T-helper 1 cell treated with Interleukin-12 subunit alpha and Interleukin-12 subunit beta and Interleukin-4 antibody, amounts not matched to agents 30 μg/mL and 1 μg/mL, for 36 hours (primary cell): Measurements from ENCODE around the gene GRID2.

Source experiments
- H3K27ac Mint-ChIP-seq: one replicate; pipeline ENCODE4 v1.8.0; 2021; ENCODE audit warnings: mild to moderate bottlenecking, mixed read lengths
- H3K27me3 Mint-ChIP-seq: one replicate; pipeline ENCODE4 v1.8.0; 2021; ENCODE audit warnings: low read depth, mixed read lengths
- H3K36me3 Mint-ChIP-seq: one replicate; pipeline ENCODE4 v1.8.0; 2021; ENCODE audit warnings: low read depth, mixed read lengths
- H3K4me1 Mint-ChIP-seq: one replicate; pipeline ENCODE4 v1.8.0; 2021; ENCODE audit warnings: low read depth, mixed read lengths
- H3K4me3 Mint-ChIP-seq: one replicate; pipeline ENCODE4 v1.8.0; 2021; ENCODE audit warnings: mild to moderate bottlenecking, moderate library complexity, mixed read lengths
- H3K9me3 Mint-ChIP-seq: one replicate; pipeline ENCODE4 v1.8.0; 2021; ENCODE audit warnings: mixed read lengths

The GRID2 gene

GRCh38 chr4:92843784-92844183 lies 540.0 kb downstream of the GRID2 start:
- H3K9me3 Mint-ChIP-seq = peaks cover 5% of the 10 kb centered on the region
- H3K4me3 Mint-ChIP-seq = no peak overlapping the region

GRCh38 chr4:92847026-92847425 lies 543.3 kb downstream of the GRID2 start:
- Mint-ChIP-seq H3K36me3 (no peaks in the 10 kb centered on the region), H3K9me3 (peaks cover 5% of the 10 kb centered on the region), H3K4me1 (no peaks in the 10 kb centered on the region), H3K27me3 (no peaks in the 10 kb centered on the region), H3K27ac (no peak overlapping the region), H3K4me3 (no peak overlapping the region)

More at GRCh38 chr4:92843784-92844183, 540.0 kb downstream of the GRID2 start:
- Mint-ChIP-seq H3K27me3 (no peaks in the 10 kb centered on the region), H3K36me3 (no peaks in the 10 kb centered on the region), H3K27ac (no peak overlapping the region), H3K4me1 (no peaks in the 10 kb centered on the region)

GRCh38 chr4:92862509-92862908 lies 558.7 kb downstream of the GRID2 start:
- no peaks in the 10 kb centered on the region for H3K36me3 Mint-ChIP-seq
- H3K9me3 Mint-ChIP-seq = no peaks in the 10 kb centered on the region
- H3K4me1 Mint-ChIP-seq = no peaks in the 10 kb centered on the region
- no peaks in the 10 kb centered on the region for H3K27me3 Mint-ChIP-seq
- H3K4me3 Mint-ChIP-seq = no peak overlapping the region
- H3K27ac Mint-ChIP-seq = no peak overlapping the region

GRCh38 chr4:92864096-92864495 lies 560.3 kb downstream of the GRID2 start:
- Mint-ChIP-seq H3K27ac (no peak overlapping the region), H3K9me3 (no peaks in the 10 kb centered on the region), H3K4me3 (no peak overlapping the region), H3K4me1 (no peaks in the 10 kb centered on the region), H3K36me3 (no peaks in the 10 kb centered on the region), H3K27me3 (no peaks in the 10 kb centered on the region)

- Mint-ChIP-seq H3K4me3 (no peak overlapping the region), H3K27me3 (no peaks in the 10 kb centered on the region), H3K4me1 (no peaks in the 10 kb centered on the region), H3K36me3 (no peaks in the 10 kb centered on the region), H3K27ac (no peak overlapping the region), H3K9me3 (no peaks in the 10 kb centered on the region)
Observed at GRCh38 chr4:92872604-92873003, 568.8 kb downstream of the GRID2 start.

- Mint-ChIP-seq H3K9me3 (no peaks in the 10 kb centered on the region), H3K4me1 (no peaks in the 10 kb centered on the region), H3K27ac (no peak overlapping the region), H3K27me3 (no peaks in the 10 kb centered on the region), H3K36me3 (no peaks in the 10 kb centered on the region), H3K4me3 (no peak overlapping the region)
Observed at GRCh38 chr4:92885632-92886031, 581.9 kb downstream of the GRID2 start.

GRCh38 chr4:92952426-92952825 lies 648.7 kb downstream of the GRID2 start:
- H3K36me3 Mint-ChIP-seq = no peaks in the 10 kb centered on the region
- H3K27ac Mint-ChIP-seq = no peak overlapping the region
- H3K4me1 Mint-ChIP-seq = no peaks in the 10 kb centered on the region
- H3K4me3 Mint-ChIP-seq = no peak overlapping the region
- no peaks in the 10 kb centered on the region for H3K27me3 Mint-ChIP-seq
- H3K9me3 Mint-ChIP-seq = peaks cover 6% of the 10 kb centered on the region

- Mint-ChIP-seq H3K9me3 (peaks cover 6% of the 10 kb centered on the region), H3K36me3 (no peaks in the 10 kb centered on the region), H3K27ac (no peak overlapping the region), H3K4me1 (no peaks in the 10 kb centered on the region), H3K27me3 (no peaks in the 10 kb centered on the region), H3K4me3 (no peak overlapping the region)
Observed at GRCh38 chr4:92952897-92953296, 649.1 kb downstream of the GRID2 start.

GRCh38 chr4:92953462-92953861 lies 649.7 kb downstream of the GRID2 start:
- H3K36me3 Mint-ChIP-seq = no peaks in the 10 kb centered on the region
- H3K4me1 Mint-ChIP-seq = no peaks in the 10 kb centered on the region
- H3K27me3 Mint-ChIP-seq = no peaks in the 10 kb centered on the region
- no peak overlapping the region for H3K27ac Mint-ChIP-seq
- peaks cover 6% of the 10 kb centered on the region for H3K9me3 Mint-ChIP-seq
- H3K4me3 Mint-ChIP-seq = no peak overlapping the region

GRCh38 chr4:92961881-92962280 lies 658.1 kb downstream of the GRID2 start:
- Mint-ChIP-seq H3K36me3 (no peaks in the 10 kb centered on the region), H3K9me3 (peaks cover 15% of the 10 kb centered on the region), H3K27me3 (no peaks in the 10 kb centered on the region), H3K27ac (no peak overlapping the region), H3K4me1 (no peaks in the 10 kb centered on the region), H3K4me3 (no peak overlapping the region)

- Mint-ChIP-seq H3K9me3 (peaks cover 15% of the 10 kb centered on the region), H3K4me3 (no peak overlapping the region), H3K36me3 (no peaks in the 10 kb centered on the region), H3K27me3 (no peaks in the 10 kb centered on the region), H3K27ac (no peak overlapping the region), H3K4me1 (no peaks in the 10 kb centered on the region)
Observed at GRCh38 chr4:92962831-92963230, 659.1 kb downstream of the GRID2 start.

- no peak overlapping the region for H3K4me3 Mint-ChIP-seq
- H3K4me1 Mint-ChIP-seq = no peaks in the 10 kb centered on the region
- H3K27ac Mint-ChIP-seq = no peak overlapping the region
Observed at GRCh38 chr4:92968556-92968955, 664.8 kb downstream of the GRID2 start.

GRCh38 chr4:92968996-92969395 lies 665.2 kb downstream of the GRID2 start:
- no peaks in the 10 kb centered on the region for H3K27me3 Mint-ChIP-seq
- no peak overlapping the region for H3K4me3 Mint-ChIP-seq
- H3K27ac Mint-ChIP-seq = no peak overlapping the region

More at GRCh38 chr4:92968556-92968955, 664.8 kb downstream of the GRID2 start:
- no peaks in the 10 kb centered on the region for H3K27me3 Mint-ChIP-seq
- no peaks in the 10 kb centered on the region for H3K9me3 Mint-ChIP-seq
- H3K36me3 Mint-ChIP-seq = no peaks in the 10 kb centered on the region

GRCh38 chr4:92969650-92970379 lies 666.0 kb downstream of the GRID2 start:
- H3K27me3 Mint-ChIP-seq = no peaks in the 10 kb centered on the region
- no peak overlapping the region for H3K27ac Mint-ChIP-seq
- H3K4me3 Mint-ChIP-seq = no peak overlapping the region
- no peaks in the 10 kb centered on the region for H3K36me3 Mint-ChIP-seq
- H3K9me3 Mint-ChIP-seq = no peaks in the 10 kb centered on the region
- no peaks in the 10 kb centered on the region for H3K4me1 Mint-ChIP-seq

More at GRCh38 chr4:92968996-92969395, 665.2 kb downstream of the GRID2 start:
- H3K4me1 Mint-ChIP-seq = no peaks in the 10 kb centered on the region
- H3K36me3 Mint-ChIP-seq = no peaks in the 10 kb centered on the region
- no peaks in the 10 kb centered on the region for H3K9me3 Mint-ChIP-seq

- H3K9me3 Mint-ChIP-seq = no peaks in the 10 kb centered on the region
- no peaks in the 10 kb centered on the region for H3K36me3 Mint-ChIP-seq
- H3K27ac Mint-ChIP-seq = no peak overlapping the region
- no peak overlapping the region for H3K4me3 Mint-ChIP-seq
- H3K27me3 Mint-ChIP-seq = no peaks in the 10 kb centered on the region
- no peaks in the 10 kb centered on the region for H3K4me1 Mint-ChIP-seq
Observed at GRCh38 chr4:92970996-92971395, 667.2 kb downstream of the GRID2 start.
